Esophagus mucosa (tissue), 1 donor: ENCODE measurements around the gene ARCN1. TPM values are rescaled to one million over a fixed set of nuclear protein-coding genes. Genes with fewer than 3 reads are reported as not detected.
"Not testable (repeated sequence)": the region's sequence is repeated elsewhere in the genome, so short reads cannot be mapped to it uniquely, and the experiment has no call there.

ENCODE experiments used
- ATAC-seq: fragments of 200-7000 bp; cut with Tn5 transposase; one replicate; pipeline ENCODE4 v1.9.1; 2020
- total RNA-seq: library from RNA; stranded (reverse); gene quantifications from one replicate; pipeline ENCODE4 v1.2.4, GENCODE V29; 2023
- donor health status: DM: yes; HTN: yes; CAD: no.

ARCN1 gene
- total RNA-seq, 1 donor from 2014 or later: 71.7 TPM

DNA sequence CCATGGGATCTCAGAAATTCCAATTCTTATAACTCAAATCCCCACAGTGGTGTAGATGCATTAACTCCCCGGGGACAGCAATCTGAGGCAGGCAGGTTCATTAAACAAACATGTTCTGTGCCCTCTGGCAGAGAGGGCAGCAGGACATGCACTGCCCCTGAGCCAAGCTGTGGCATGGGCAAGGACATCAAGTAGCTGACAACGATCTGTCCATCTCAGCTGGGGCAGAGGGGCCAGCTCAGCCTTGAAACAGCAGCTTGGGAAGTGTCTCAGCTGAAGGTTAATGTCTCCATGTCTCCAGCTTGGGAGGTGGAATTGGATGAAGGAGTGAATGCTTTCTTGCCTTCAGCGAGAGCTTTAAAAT is 27.6 kb upstream of the ARCN1 start:
- no peak for ATAC-seq

DNA sequence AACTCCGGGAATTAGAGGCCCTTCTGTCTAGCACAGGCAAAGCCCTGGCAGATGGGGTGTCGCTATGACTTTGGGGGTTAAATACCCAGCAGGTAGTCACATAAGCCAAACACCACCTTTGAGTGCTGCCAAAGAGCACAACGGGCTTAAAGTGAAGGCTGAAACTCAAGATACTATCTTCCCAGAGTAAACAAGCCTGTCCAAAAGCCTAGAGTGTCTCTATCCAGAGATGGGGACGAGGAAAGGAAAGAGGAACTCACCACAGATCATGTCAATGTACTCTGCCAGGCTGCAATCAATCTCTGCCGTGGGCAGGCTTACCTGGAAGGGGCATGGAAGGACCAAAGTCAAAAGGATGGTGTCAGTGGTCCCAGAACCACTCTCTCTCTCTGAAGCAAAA is 26.7 kb upstream of the ARCN1 start:
- no peak for ATAC-seq

DNA sequence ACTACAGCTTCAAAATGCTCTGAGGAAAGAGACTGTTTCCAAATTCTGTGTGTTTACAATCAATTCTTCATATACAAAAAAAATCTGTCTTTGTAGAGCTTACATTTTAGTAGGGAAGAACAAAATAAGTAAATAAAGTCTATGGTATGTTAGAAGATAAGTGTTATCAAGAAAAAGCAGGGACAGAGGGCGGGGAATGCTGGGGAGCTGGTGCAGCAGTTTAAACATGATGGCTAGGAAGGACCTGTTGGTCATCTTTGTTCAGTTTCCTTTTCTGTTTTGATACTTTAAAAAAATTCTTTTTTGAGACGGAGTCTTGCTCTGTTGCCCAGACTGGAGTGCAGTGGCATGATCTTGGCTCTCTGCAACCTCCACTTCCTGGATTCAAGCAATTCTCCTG is 25.1 kb upstream of the ARCN1 start:
- no peak for ATAC-seq

DNA sequence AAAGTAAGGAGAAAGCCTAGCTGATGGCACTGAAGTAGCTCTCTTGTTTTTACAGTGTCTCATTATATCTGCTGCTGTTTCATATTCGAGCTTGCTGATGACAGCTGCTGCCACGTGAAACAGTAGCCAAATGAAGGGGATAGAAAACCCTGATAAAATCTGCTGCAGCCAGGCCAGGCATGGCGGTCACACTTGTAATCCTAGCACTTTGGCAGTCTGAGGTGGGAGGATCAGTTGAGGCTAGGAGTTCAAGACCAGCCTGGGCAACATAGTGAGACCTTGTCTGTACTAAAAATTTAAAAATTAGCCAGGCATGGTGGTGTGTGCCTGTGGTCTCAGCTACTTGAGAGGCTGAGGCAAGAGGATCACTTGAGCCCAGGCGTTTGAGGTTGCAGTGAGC is 19.9 kb upstream of the ARCN1 start:
- ATAC-seq: no peak

DNA sequence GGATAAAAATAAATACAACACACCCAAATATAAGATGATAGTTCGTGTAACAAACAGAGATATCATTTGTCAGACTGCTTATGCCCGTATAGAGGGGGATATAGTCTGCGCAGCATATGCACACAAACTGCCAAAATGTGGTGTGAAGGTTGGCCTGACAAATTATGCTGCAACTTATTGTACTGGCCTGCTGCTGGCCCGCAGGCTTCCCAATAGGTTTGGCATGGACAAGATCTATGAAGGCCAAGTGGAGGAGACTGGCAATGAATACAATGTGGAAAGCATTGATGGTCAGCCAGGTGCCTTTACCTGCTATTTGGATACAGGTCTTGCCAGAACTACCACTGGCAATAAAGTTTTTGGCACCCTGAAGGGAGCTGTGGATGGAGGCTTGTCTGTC is 11.4 kb upstream of the ARCN1 start:
- ATAC-seq: no peak

DNA sequence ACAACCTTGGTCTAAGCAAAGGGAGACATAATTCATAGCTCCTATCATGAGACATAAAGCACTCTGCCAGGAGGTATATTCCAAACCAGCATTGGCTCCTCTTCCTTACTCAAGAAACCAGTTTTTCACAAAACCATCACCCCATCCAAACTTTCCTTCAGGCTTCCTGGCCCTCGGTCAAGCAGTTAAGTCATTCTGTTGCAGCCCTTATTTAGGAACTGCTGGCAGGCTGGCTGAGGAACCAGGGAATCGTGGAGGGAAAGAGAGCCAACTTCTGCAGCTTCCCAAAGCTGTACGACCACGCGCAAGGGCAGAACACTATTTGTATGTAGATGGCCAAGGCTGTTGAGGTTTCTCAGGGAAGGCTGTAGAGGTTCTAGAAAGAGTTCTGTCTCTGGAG is 7.2 kb upstream of the ARCN1 start:
- peak; percentile 32 for ATAC-seq

DNA sequence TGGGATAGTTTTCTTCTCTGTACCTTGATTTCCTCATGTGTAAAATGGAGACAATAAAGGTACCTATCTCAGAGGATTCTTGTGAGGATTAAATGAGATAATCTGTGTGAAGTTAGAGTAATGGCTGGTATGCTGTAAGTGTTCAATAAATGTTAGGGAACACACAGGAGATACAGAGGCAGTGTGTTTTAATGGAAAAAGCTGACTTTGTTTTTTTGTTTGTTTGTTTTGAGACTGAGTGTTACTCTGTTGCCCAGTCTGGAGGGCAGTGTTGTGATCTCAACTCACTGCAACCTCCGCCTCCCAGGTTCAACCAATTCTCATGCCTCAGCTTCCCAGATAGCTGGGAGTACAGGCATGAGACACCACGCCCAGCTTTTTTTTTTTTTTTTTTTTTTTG is 2.5 kb upstream of the ARCN1 start:
- ATAC-seq: no peak

DNA sequence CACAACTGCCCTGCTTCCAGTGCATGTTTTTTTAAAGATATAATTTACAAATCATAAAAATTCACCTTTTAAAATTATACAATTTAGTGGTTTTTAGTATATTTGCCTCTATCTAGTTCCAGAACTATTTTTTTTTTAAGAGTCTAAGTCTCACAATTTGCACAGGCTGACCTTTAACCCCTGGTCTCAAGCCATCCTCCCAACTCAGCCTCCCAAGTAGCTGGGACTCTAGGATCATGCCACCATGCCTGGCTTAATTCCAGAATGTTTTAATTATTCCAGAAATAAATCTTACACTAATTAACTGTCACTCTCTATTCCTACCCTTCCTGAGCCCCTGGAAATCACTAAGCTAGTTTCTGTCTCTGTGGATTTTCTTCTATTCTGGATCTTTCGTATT is 1.4 kb upstream of the ARCN1 start:
- no peak for ATAC-seq

DNA sequence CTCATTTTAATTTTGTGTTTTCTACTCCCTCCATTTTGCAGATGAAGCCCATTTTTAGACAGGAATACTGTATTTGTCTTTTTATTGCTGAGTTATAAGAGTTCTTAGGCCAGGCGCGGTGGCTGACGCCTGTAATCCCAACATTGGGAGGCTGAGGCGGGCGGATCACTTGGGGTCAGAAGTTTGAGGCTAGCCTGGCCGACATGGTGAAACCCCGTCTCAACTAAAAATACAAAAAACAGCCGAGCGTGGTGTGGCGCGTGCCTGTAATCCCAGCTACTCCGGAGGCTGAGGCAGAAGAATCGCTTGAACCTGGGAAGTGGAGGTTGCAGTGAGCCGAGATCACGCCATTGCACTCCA is 528 bp upstream of the ARCN1 start:
- ATAC-seq: not testable (repeated sequence)

DNA sequence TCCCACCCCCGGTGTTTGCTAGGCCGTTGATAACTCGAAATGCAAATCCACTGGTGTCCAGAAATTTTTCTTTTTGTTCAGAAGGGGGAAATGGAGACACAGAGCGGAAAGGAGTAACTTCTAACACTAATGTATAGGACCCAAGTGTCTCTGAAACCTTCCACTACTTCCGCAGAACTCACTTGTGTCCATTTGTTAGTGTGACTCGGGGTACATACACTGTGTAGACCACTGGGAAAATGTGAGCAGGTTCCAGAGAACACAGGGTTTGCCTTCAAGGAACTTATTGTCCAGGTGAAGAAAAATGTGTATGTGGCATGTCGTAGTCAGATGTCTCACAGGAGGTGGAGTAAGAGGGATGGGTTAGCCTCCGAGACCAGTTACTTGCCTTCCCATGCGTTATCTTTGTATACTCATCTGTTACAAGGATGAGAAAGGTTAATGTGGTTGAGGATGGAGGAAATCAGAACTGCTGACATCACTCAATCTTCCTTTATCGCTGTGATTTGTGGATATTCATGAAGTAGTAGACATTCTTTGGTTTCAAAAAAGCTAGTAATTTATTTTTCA is 857 bp downstream of the ARCN1 start:
- ATAC-seq: peak; percentile 47

DNA sequence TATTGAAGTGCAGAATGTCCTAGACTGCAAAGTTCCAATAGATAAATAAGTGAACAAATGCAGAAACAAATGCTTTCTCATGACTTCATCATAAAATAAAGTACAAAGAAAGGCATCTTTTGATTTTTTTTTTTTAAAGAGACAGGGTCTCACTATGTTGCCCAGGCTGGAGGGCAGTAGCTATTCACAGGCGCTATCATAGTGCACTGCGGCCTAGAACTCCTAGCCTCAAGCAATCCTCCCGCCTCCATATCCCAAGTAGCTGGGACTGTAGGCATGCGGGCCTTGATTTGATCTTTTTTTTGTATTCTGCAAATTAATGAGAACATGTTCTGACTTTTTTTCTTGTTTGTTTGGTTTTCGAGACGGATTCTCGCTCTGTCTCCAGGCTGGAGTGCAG is 2.4 kb downstream of the ARCN1 start:
- ATAC-seq: no peak

DNA sequence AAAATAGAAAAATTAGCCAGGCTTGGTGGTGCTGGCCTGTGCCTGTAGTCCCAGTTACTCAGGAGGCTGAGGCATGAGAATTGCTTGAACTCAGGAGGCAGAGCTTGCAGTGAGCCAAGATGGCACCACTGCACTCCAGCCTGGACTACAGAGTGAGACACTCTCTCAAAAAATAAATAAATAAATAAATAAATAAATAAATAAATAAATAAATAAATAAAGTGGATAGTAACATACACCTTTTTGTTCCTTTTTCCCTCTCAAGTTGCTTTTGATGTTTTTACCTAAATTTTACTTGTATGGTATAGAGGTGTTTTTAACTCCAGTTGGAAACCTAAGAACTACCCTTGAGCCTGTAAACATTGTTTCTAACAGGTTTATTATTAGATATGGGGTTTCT is 5.8 kb downstream of the ARCN1 start:
- not testable (repeated sequence) for ATAC-seq

DNA sequence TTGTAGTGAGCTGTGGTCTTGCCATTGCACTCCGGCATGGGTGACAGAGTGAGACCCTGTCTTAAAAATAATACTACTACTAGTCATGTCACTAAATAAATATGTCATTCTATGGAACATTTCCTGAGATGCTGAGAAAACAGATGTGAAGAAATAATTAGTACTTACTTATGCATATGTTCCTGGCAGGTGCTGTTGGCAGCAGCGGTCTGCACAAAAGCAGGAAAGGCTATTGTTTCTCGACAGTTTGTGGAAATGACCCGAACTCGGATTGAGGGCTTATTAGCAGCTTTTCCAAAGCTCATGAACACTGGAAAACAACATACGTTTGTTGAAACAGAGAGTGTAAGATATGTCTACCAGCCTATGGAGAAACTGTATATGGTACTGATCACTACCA is 8.8 kb downstream of the ARCN1 start:
- no peak for ATAC-seq

DNA sequence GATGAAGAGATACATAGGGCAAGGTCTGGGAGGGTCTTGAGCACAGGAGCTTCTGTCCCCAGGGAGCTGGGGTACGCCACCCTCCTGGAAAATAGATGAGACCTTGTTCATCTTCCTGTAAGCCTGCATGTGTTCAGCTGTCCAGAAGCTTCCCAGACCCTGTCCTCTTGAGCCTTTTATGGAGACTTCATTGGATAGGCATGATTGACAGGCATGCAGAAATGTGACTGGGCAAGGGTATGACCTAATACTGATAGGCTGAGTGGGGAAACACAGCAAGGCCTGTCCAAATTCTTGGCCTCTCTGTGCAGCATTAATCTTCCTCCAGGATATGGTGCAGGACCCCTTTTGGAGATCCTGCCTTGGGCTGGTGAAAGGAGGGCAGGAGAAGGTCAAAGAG is 15.7 kb downstream of the ARCN1 start:
- ATAC-seq: no peak

DNA sequence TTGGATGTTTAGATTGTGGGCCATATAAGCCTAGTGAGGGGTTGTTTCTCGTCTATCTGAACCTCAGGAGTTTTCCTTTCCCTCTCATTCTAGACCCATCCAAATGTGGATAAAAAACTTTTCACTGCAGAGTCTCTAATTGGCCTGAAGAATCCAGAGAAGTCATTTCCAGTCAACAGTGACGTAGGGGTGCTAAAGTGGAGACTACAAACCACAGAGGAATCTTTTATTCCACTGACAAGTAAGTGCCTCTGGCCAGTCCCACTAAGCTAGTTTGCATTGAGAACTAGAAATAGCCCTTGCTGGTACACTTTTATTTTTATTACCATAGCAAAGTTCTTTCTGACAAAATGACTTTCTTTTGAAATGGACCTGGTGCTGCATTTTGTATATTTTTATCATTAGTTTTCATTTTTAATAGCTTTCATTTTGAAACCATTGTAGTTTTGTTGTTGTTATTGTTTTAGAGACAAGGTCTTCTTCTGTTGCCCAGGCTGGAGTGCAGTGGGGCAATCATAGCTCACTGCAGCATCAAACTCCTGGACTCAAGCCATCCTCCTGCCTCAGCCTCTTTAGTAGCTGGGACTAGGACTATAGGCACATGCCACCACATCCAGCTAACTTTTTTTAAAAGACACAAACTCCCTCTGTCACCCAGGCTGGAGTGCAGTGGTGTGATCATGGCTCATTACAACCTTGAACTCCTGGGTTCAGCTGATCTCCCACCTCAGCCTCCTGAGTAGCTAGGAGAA is 20.6 kb downstream of the ARCN1 start:
- no peak for ATAC-seq

DNA sequence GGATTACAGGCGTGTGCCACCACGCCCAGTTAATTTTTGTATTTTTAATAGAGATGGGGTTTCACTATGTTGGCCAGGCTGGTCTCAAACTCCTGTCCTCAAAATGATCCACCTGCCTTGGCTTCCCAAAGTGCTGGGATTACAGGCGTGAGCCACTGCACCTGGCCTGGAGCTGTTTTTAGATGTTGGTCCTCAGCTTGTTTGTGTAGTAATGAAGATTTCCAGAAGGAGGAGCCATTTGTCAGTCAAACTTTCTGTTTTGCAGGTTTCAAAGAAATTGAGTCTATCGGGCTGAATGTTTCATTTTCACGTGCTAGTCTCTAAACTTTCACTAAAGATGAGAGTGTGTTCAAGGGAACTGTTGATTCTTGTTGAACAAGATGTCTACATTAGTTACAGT is 22.8 kb downstream of the ARCN1 start:
- not testable (repeated sequence) for ATAC-seq

DNA sequence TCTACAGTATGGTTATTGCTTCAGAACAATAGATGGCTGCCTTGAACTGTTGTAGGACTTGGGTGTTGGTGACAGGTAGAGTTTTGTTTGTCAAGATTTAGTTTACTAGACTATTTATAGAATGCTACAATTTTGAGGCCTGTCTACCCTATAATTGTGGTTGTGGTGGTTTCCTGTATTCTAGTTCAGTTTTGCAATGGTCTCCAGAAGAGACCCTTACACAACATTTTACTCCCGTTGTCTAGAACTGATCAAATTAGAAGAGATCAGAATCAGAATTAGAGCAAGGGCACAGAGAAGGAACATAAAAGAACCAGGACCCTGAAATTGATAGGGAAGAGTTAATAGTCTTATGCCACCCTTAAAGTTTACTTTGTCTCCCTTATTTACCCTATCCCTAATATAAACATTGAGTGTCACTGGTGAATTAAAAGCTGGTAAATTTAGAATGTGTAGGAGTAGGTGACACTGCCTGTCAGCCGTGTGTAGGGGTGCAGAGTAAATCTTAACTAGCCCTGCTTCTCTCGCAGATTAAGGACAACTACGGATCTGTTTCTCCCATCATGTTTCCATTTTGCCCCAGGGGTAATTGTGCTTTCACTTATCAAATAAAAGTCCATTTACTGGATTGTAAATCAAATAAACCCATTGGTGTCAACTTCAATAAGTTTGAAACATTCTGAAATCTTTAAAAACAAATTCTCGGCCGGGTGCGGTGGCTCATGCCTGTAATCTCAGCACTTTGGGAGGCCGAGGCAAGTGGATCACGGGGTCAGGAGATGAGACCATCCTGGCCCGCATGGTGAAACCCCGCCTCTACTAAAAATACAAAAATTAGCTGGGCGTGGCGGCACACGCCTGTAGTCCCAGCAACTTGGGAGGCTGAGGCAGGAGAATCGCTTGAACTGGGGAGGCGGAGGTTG is 24.3 kb downstream of the ARCN1 start:
- no peak for ATAC-seq

DNA sequence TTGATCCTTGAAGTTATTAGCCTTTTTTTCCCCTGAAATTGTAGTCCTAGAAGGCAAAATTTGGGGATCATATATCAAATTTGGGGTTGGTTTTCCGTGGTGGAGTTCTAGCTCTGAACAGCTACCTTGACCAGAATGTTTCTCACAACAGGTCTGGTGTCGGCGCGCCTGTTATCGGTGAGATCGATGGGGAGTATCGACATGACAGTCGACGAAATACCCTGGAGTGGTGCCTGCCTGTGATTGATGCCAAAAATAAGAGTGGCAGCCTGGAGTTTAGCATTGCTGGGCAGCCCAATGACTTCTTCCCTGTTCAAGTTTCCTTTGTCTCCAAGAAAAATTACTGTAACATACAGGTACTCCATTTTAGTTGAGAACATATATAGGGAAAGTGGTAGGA is 25.3 kb downstream of the ARCN1 start:
- no peak for ATAC-seq

DNA sequence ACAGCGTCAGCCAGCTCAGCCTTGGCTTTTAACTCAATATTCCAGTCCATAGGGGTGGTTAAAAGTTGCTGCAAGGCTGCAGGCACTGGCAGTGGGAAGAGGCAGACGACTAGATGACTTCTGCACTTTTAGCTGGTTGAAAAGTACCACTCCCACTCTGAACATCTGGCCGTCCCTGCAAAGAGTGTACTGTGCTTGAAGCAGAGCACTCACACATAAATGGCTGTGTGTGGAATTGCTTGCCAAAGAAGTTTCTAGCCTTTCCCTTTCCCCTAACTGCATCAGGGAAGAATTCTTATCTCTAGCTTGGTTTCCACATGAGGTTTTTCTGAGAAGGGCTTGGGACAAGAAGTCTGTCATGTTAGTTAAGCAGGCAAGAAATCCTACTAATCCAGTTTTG is 30.1 kb downstream of the ARCN1 start:
- no peak for ATAC-seq

DNA sequence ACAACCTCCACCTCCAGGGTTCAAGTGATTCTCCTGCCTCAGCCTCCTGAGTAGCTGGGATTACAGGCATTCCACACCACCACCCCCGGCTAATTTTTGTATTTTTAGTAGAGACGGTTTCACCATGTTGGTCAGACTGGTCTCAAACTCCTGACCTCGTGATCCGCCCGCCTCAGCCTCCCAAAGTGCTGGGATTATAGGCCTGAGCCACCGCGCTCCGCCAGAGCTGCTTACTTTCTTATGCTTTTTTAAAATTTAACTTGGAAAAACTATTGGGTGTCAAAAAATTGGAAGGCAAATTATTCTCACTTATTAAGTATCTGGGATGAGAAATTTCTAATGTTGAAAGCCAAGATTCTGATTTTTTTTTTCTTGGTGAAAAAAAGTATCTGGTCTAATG is 31.5 kb downstream of the ARCN1 start:
- not testable (repeated sequence) for ATAC-seq

DNA sequence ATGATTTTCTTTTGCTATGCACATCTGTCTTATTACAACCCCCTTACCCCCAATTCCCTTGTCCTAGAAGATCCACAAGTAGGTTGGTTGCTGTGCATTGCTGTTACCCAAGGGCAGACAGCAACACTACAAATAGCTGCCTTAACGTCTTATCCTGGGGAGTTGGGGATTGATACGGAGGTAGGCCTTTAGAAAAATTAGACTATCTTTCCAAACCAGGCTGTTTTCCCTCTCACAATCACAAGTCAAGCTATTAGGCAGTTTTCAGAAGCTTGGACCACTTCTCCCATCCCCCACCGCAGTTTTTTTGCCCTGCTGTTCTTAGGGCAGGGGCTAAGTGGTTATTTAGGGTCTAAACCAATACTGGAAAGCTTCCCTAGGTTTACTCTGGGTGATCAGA is 32.4 kb downstream of the ARCN1 start:
- ATAC-seq: no peak

DNA sequence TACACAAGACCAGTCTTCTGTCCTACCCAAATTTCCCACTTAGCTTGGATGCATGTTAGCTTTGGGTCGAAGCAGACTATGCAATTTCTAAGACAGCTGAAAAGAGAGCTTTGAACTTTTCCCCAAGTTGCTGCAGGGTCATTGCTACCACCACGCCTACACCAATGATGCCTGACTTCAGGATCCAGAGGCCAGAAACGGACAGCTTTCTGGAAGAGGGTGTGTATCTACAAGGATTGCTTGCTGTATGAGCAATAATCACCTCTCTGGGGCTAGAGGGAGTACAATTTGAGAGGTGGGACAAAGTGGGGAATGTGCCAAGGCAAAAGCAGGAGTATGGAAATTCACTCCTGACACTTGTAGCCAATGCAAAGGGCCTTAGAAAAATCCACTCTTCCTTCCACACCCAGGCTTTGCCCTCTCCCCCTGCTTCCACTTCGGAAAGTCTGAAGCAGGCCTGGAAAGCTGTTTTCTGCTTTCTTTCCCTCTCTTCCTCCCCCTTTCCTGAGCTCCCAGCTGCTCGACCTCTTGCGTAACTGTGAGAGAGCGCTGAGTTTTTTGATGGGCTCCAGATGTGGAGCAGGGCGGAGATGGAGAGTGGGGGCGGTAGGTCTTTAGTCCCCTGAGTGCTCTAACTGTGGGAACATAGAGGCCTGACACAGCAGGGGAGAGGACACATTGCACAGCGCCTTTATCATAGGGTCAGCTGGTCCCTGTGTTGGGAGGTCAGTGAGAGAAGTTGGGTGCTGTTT is 33.1 kb downstream of the ARCN1 start:
- ATAC-seq: no peak
